Bronchial epithelial cell (primary cell): ENCODE results near the gene LYZL6. TPM values are rescaled to one million over a fixed set of nuclear protein-coding genes. Genes with fewer than 3 reads are reported as not detected.
A peak's percentile ranks its signal among the peaks of the same experiment; 100 is the strongest.
"Not testable (repeated sequence)": the region's sequence is repeated elsewhere in the genome, so short reads cannot be mapped to it uniquely, and the experiment has no call there.

Source experiments
- DNase-seq: peaks from one replicate; pipeline ENCODE4 v3.0.0-alpha.2; 2010; ENCODE audit warnings: low read depth
- FAIRE-seq: peaks from 2 replicates; lab custom pipeline; 2011; peaks lifted over from hg19 to GRCh38; lab: Jason Lieb, UNC
- H3K27me3 ChIP-seq: 2 replicates; pipeline ENCODE4 v1.5.1; 2011; ENCODE audit warnings: low read length; ENCODE audit not compliant: control insufficient read depth, insufficient read depth
- H3K36me3 ChIP-seq: 2 replicates; pipeline ENCODE4 v1.5.1; 2011; ENCODE audit warnings: low read length; ENCODE audit not compliant: control insufficient read depth, insufficient read depth
- H3K4me3 ChIP-seq: 2 replicates; pipeline ENCODE4 v1.5.1; 2011; ENCODE audit warnings: mild to moderate bottlenecking, low read depth, low read length, control low read depth
- total RNA-seq: library from RNA; depleted of rRNA; stranded (reverse); fragments of >200 nt; gene quantifications from 2 replicates; pipeline ENCODE4 v1.2.1, GENCODE V29; 2014
- TF ChIP-seq, protein P1 (sequence below): IDR thresholded peaks from 2 replicates; pipeline ENCODE4 v1.5.1; 2011; ENCODE audit warnings: mild to moderate bottlenecking, moderate library complexity, low read length, control low read depth, inconsistent platforms; ENCODE audit not compliant: insufficient read depth, severe bottlenecking

Gene LYZL6
- total RNA-seq, 1 donor from 2014 or later: not detected

GRCh38 chr17:35900280-35900679, 43.2 kb downstream of the LYZL6 start:
- DNase-seq (peak; percentile 4), FAIRE-seq (no peak)
- H3K27me3 ChIP-seq: no peaks in the 10 kb centered on the region
- TF ChIP-seq, protein P1, sequence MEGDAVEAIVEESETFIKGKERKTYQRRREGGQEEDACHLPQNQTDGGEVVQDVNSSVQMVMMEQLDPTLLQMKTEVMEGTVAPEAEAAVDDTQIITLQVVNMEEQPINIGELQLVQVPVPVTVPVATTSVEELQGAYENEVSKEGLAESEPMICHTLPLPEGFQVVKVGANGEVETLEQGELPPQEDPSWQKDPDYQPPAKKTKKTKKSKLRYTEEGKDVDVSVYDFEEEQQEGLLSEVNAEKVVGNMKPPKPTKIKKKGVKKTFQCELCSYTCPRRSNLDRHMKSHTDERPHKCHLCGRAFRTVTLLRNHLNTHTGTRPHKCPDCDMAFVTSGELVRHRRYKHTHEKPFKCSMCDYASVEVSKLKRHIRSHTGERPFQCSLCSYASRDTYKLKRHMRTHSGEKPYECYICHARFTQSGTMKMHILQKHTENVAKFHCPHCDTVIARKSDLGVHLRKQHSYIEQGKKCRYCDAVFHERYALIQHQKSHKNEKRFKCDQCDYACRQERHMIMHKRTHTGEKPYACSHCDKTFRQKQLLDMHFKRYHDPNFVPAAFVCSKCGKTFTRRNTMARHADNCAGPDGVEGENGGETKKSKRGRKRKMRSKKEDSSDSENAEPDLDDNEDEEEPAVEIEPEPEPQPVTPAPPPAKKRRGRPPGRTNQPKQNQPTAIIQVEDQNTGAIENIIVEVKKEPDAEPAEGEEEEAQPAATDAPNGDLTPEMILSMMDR: no peak
- H3K4me3 ChIP-seq: no peak overlapping the region
- no peaks in the 10 kb centered on the region for H3K36me3 ChIP-seq

DNA sequence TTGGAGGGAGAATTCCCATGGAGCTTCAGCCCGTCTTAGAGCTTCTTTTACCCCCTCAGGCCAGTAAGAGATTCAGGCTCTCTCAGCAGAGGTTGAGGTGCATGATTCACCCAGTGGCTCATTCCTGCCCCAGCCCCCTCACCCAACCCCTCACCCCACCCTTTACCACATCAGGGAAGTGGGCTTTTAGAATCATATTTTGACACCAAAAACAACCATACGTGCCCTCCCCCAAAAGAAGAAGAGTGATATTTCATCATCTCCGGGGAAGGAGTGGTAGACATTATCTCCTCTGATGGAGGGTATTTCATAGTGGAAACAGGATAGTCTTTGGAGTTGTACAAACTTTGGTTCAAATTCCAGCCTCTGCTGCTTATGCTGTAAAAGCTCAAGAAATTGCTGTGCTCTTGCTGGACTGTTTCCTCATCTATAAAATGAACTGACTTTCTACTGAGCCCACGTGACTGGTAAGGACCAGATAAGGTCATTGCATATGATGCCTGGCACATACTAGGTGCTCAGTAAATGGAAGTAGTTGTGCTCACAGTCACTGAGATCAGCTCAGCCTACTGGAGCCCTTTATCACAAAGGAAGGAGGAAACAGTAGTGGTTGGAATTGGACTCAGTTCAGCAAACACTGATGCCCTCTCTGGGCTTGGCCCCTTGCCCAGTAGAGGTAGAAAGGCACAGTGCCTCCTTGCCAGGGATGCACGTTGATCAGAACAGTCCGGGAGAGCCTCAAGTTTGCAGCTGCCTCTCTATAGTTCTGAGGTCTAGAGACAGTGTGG, 45.0 kb downstream of the LYZL6 start:
- no peak overlapping the region for H3K4me3 ChIP-seq
- TF ChIP-seq, protein P1: no peak
- DNase-seq (peak; percentile 15), FAIRE-seq (no peak)
- H3K27me3 ChIP-seq: no peaks in the 10 kb centered on the region
- no peaks in the 10 kb centered on the region for H3K36me3 ChIP-seq

DNA sequence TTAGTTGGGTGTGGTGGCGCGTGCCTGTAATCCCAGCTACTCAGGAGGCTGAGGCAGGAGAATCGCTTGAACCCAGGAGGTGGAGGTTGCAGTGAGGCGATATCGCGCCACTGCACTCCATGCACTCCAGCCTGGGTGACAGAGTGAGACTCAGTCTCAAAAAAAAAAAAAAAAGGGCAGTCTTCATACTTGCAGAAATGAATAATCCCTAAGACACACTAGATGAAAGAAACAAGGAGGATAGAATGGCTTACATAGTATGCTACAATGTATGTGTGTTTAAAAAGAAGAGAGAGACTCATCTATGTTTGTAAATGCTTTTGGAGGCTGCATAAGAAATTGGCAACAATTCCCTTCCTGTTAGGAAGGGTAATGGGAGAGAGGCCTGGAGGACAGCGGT, 45.7 kb downstream of the LYZL6 start:
- H3K27me3 ChIP-seq, H3K36me3 ChIP-seq, H3K4me3 ChIP-seq, DNase-seq, FAIRE-seq: not testable (repeated sequence)

DNA sequence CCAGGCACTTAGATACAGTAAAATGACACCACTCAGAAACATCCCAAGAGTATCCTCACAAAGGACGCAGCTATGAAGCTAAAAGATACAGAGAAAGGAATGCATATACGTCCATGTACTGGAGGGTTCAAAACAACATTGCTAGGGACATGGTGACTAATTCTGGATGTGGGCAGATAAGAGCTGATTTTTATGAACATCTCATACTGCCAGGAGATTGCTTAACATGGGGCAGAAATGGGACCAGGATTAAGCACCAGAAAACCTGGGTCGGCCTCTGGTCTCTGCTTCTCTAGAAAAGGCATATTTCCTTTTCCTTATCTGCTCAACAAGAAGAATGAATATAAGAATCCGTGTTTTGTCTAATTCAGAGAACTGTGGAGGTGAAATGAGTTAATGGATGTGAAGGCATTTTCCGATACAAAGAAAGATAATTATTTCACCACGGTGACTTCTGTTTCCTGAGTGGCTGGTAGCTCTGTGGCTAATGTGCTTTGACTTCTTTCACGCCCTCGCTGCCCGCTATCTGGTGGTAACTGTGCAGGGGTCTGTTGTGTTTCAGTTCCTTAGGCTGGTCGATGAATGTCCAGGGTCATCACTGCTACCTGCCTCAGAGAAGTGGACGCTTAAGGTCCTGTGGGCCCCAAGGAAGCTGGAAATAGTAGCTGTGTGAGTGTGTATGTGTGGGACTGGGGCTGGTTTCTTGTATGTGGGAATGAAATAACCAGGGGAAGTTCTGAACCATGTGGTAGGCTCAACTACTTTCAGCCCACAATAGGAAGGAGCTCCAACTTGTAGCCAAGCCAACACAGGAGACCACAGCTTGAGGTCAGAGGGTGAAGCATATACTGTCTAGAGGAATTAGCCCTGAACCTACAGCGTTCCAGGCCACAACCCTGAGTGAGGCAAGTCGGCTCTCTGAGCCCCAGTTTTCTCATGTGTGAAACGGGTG, 47.6 kb downstream of the LYZL6 start:
- DNase-seq: no peak
- Histone ChIP-seq H3K27me3 (no peaks in the 10 kb centered on the region), H3K36me3 (no peaks in the 10 kb centered on the region), H3K4me3 (no peak overlapping the region)
- no peak for FAIRE-seq
- TF ChIP-seq, protein P1: no peak

GRCh38 chr17:35894206-35894605, 49.3 kb downstream of the LYZL6 start:
- Histone ChIP-seq H3K4me3 (no peak overlapping the region), H3K27me3 (no peaks in the 10 kb centered on the region), H3K36me3 (no peaks in the 10 kb centered on the region)
- FAIRE-seq (no peak), DNase-seq (no peak)
- TF ChIP-seq, protein P1: no peak

DNA sequence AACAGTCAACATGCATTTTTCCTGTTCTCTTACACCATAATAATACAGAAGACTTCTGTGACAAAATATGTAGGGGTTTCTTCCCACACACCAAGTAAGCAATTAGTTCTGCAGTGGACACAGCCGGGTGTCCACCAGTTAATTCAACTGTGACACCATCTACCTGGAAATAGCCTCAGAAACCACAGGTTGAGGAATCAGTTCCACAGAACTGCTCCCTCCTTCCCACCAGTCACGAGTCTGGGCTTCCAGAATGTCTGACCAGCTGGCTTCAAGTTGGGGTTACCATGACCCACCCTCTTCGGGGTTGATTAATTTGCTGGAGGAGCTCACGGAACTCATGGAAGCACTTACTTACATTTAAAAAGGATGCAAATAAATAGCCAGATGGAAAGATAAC, 49.8 kb downstream of the LYZL6 start:
- Histone ChIP-seq H3K36me3 (no peaks in the 10 kb centered on the region), H3K4me3 (no peak overlapping the region), H3K27me3 (no peaks in the 10 kb centered on the region)
- FAIRE-seq (no peak), DNase-seq (no peak)
- TF ChIP-seq, protein P1: no peak
